GM10847 (cell line): ENCODE measurements around the gene GRIN2A.

Experiments used
- POLR2A ChIP-seq: IDR thresholded peaks from 2 replicates; pipeline ENCODE4 v1.6.1; 2011; ENCODE audit not compliant: insufficient read length; ENCODE audit errors: extremely low read depth

The GRIN2A gene

DNA sequence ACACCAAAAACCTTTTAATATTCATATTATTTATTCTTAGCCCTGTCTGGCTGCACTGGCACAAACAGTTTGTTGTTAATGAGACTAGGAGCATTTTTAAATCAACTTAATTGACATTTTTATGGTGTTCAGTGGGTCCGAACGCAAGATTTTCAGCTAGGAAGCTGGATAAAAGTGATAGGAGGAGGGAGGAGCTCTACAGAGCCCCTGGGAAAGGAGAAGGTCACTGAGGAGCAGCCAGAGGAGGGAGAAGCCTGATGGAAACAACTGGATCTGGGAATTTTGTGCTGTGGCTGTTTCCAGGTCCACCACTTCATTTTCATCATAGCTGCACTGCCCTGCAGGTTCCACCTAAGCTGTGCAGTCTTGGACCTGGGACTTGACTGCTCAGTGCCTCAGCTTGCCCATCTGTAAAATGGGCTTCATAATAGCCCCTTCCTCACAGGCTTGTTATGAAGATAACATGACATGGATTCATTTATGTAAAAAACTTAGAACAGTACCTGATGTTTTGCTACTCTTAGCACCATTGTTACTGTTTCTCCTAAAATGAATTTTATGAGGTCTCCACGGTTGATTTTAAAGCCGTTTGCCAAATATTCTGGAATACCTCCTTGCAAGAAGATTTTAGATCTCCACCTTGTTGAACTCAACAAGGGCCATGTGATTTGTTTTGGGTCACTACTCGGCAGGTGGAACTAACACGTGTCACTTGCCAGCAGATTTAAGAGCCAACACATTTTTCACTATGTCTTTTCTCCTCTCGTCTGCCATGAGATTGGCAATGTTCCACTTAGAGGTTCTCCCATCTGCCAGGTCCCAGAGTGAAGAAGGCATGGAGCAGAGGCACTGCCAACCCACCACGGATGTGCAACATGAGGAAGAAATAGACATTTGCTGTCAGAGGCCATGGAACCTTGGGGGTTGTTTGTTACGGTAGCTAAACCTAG, 18.7 kb upstream of the GRIN2A start:
- no peak for TF ChIP-seq POLR2A

DNA sequence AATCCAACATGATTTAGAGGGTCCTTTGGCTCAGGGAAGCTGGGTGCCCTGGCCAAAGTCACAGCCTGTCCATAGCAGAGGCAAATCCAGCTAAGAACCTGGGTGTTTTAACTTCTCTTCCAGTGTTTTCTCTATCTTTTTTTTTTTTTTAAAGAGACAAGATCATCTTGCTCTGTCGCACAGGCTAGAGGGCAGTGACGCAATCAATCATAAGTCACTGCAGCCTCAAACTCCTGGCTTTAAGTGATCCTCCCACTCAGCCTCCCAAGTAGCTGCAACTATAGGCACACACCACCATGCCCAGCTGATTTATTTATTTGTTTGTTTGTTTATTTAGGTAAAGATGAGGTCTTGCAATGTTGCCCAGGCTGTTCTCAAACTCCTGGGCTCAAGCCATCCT, 14.8 kb upstream of the GRIN2A start:
- no peak for TF ChIP-seq POLR2A

DNA sequence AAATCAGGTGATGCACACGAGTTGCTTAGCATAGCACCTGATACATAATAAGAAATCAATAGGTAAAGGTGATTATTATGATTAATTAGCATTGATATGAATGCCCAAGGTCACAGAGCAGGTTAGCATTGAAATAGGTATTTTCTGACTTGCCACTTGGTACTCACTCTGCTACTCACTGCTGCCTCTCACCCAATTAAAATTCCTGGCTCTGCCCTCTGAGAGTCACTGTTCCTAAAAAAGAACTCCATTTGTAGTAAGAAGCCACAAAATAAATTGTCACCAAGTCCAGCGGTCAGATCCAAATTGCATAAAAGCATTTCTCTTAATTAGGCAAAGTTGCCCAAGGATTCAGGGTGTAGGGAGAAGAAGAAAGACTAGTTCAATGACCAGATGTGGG, 8.9 kb upstream of the GRIN2A start:
- no peak for TF ChIP-seq POLR2A

DNA sequence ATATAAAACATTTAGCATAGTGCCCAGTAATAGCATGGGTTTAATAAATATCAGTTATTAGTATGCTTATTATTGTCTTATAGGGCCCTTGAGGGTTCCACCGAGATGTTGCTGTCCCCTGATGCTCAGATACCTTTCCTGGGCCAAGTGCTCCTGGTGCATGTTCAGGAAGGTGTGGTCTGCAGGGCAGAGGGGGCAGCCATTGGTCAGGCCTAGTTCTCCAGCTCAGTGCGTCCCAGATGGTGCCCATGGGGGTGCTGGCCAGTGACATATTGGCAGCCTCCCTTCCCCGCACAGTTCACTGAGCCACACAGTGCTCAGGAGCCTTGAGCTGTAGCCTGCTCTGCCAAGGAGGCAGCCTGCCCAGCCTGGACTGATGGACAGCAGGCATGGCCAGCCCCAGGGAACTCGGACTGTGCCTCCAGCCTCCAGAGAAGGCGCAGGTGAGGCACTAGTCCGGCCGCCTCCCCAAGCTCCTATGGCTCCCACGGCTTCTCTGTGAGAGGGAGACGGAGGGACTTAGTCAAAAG, 7.7 kb upstream of the GRIN2A start:
- no peak for TF ChIP-seq POLR2A

DNA sequence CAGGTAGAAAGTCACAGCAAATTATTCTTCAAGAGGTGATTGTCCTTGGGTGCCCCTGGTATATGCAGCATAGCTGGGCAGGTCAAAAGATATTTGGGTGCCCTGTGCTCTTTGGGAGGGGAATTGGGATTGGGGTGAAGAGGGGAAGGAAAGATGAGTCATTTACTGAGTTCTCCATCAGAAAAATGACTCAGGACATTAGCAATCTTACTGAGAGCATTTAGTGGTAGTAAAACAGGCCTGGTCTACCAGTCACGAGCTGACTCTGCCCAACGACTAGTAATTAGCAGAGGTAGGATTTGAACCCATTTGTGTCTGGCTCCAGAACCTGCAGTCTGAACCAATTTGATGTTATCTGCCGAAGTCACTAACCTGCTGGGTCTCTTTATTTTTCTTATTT, 6.0 kb upstream of the GRIN2A start:
- no peak for TF ChIP-seq POLR2A

DNA sequence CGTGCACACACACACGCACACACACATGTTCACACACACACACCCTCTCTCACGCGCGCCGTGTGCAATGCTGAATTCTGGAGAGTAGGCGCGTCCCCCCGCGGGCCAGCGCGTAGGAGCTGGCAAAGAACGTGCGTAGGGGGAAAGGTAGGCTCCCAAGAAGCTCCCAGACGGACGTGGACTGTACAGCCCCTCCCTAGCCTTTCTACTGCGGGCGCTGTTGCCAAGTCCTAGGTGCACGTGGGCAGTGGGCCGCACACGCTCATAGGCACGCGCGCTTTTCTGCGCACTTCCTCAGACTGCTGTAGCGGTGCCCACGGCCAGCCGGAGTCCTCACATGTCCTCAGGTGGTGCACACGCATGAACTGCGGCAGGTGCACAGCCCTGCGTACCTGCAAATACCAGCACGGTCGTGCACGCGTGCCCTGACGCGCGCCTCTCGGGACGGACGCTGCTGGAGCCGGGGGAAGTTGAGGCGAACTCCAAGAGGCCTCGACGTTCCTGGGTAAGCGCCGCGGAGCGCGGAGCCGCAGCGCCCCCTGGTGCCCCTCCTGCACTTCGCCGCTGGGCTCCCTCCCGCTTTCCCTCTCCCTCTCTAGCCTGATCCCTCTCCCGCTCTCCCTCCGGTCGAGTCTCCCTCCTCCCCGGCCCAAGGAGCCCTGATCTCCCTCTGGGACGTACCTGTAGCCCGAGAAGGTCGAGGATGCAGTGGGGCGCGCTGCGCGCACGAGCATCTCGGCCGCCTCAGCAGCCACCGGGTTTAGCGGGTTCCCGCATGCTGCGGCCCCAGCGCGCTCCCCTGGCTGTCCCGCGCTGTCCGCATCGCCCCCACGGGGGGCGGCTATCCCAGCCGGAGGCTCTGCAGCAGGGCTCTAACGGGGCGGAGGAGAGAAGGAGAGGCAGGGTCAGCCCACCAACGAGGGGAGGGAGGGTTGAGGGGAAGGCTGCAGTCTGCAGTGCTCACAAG, 749 bp downstream of the GRIN2A start:
- no peak for TF ChIP-seq POLR2A

DNA sequence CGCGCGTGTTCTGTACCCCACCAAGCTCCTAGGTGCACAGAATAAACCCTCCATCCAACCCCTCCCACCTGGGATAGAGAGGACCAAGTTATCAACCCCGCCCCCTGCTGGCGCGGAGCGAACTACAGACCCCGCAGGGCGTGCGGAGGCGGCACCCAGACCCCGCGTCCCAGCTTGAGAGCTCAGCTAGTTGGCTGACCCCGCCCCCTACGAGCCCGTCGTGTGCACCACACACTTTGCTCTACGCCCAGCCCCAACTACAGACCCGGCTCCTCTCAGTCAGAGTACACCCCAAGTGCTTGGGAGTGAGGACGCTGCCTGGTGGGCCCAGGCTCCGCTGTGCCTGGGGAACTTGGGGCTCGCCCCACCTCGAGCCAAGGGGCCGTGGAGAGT, 1.5 kb downstream of the GRIN2A start:
- TF ChIP-seq POLR2A, result no peak

DNA sequence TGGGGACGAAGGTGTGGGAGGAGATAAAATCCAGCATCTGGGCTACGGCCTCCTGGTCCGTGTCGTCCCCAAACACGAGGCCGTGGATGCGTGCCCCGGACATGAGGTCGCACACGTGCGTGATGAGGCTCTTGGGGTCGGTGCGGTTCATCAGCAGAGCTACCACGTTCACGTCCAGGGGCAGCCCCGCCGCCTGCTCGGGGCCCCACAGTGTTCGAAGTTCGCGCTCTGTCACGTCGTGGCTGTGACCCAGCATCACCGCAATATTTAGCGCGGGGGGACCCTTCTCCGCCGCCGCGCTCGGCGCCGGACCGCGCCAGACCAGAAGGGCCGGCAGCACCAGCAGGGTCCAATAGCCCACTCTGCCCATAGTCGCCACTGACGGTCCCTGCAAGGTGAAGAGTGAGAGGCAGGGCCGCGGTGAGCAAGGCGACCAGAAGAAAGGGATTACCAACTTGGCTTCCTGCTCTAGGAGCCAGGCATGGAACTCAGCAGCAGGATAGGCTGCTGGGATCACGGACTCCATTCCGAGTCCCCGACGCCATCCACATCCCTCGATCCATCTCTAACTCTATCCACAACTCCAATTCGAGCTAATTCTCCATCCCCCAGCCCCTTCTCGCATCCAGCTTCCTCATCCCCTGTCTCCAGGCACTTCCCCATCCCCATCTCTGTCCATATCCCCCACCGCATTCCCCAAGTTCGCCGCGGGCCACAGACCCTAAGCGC, 2.0 kb downstream of the GRIN2A start:
- no peak for TF ChIP-seq POLR2A

DNA sequence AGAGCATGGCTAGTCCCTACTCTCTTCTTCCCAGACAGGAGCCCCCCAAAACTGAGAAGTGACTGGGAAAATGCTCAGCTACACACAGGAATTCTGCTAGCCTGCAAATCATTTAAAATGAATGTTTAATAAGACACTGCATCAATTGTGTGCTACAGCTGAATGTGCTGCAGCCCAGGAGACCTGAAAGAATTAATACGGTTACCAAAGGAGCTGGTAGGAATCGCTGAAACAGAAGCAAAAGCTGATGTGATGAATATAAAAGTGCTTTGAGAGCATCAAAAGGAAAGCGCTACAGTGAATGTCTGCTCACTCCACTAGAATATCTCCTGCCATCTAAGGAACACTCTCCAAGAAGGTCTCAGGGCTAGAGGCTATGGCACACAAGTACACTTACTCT, 3.7 kb downstream of the GRIN2A start:
- no peak for TF ChIP-seq POLR2A

DNA sequence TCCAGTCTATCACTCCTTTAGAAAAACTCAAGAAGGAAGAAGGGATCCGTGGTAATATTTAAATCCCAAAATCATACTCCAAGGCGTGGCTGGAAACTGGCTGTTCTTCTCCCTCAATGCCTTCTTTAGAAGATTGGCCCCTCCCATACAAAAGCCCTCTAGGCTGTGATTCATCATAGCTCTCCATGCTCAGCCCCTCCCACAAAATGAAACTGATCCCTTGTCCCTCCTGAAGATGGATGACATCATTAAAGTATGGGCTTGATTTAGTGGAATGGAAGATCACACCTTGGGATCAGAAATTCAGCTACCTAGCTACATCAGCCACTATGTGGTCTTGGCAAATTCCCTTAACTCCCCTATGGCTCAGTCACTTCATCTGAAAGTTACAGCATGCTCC, 4.1 kb downstream of the GRIN2A start:
- TF ChIP-seq POLR2A, result no peak

DNA sequence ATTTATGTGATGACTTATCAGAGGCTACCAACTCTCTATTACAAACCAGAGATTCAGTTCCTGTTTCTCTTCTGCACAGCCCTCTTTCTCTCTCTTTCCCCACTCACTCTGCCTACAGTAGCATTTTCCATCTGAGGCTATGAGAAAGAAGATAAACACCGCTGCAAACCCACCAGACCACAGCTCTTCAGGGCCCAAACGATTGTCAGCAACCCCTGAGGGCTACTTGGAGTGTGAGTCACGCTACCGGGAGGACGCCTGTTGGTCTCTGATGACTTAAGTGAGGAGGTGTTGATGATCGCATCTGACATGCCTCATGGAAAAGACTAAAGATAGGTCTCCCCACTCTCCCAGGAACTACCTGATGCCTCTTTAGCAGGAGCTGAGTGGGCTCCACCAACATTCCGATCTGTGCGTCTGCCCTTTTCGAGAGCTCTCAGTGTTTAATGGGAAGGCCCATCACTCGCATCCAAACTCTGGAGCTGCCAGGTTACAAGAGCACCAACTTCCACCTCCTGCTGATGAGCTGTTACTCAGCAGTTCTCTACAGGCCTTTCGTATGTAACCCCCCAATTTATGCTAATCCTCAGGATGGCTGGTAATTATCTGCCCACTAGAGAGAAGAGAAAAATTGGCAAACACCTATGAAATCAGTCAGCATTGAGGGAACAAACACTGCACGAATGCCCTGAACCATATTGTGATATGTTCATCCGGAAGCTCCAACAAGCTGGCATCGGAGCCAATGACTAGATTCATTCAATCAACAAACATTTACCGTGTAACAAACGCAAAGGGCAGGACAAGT, 9.2 kb downstream of the GRIN2A start:
- no peak for TF ChIP-seq POLR2A

DNA sequence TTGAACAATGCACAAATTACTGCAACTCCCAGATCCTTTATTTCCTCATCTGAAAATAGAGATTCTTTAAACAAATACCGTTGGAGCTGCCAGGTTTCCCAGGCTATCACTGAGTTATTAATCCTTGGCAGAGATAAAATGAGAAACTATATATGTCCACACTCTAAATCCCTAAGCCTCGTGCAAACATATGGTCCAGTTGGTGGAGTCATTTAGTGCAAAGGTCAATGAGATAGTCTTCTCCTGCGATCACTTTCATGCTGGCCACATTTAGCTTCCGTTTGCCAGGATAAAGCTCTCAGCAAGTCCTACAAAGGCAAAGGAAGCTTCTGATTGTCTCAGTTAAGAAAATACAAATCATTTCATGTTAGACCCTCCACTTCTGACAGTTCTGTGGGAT, 11.0 kb downstream of the GRIN2A start:
- no peak for TF ChIP-seq POLR2A

DNA sequence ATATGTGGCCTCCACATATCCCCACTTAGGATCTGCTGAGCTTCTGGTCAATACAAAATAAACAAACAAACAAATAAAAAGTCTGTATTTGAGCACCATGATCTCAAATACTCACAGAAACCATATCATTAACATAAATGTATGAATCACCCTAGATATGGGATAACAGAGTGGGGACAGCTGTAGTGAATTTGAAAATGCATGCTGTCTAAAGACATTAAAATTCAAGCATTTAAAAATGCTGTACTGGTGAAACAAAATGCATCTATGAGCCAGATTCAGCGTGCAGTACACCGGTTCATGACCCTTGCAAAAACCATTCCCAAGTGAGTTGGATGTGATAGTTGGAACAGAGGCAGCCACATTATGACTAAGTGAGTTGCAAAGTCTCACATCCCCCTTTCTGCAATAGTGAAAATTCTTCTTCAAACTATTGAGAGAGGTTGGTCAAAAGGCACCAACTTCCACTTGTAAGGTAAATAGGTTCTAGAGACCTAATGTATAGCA, 12.3 kb downstream of the GRIN2A start:
- no peak for TF ChIP-seq POLR2A

DNA sequence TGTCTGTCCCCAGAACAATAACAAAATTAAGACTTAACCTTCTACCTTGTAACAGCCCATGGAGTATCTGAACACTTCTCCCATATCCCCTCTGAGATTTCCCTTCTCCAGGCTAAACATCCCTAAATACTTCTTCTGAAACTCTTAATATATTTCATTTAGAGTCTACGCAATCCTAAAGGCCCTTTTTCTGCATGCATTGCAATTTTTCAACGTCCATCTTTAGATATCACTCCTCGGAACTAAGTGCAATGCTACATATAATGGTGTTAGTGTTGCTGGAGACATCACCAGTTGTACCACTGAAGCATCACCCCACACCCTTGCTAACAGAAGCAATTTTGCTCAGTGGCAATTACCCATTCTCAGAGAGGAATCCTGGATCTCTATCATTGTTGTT, 13.2 kb downstream of the GRIN2A start:
- no peak for TF ChIP-seq POLR2A
